K562 (cell line): ENCODE data around the gene GPC2. TPM values are rescaled to one million over a fixed set of nuclear protein-coding genes. Genes with fewer than 3 reads are reported as not detected.

ENCODE experiments used
- ATAC-seq: fragments of 200-7000 bp; cut with Tn5 transposase; 3 replicates; pipeline ENCODE4 v1.9.1; 2020; ENCODE audit warnings: moderate library complexity
- BruUV-seq: library from RNA; stranded (reverse); fragments of 400-500 nt; replicated peaks from 2 replicates; lab custom pipeline; 2021; lab: Mats Ljungman, UMichigan
- CTCF ChIA-PET: fragments of 300-600 bp; formaldehyde crosslinking; extraction: SDS; loops from one replicate; lab custom pipeline; 2021; ENCODE audit warnings: low intra/inter-chr PET ratio; lab: Yijun Ruan, JAX
- POLR2A ChIA-PET: fragments of 300-600, 350-650 bp; sonication (Branson Sonifier 250); formaldehyde crosslinking; extraction: SDS; loops from one replicate; lab custom pipeline; 2021; ENCODE audit warnings: antibody characterized with exemption, inconsistent platforms; lab: Yijun Ruan, JAX
- DNase-seq, 4 experiments: peaks; one replicate each; pipeline versions ENCODE4 v3.0.0 to v3.0.0-alpha.2; 2011 to 2018; ENCODE audit warnings: low spot score in 3 of 4, mixed read lengths in 3 of 4; ENCODE audit errors: extremely low read depth in 1 of 4
- FAIRE-seq: peaks from 2 replicates; lab custom pipeline; 2011; peaks lifted over from hg19 to GRCh38; lab: Jason Lieb, UNC
- H2AFZ ChIP-seq: 2 replicates; pipeline ENCODE4 v1.6.0; 2011; ENCODE audit warnings: low read depth, low read length, control low read depth, inconsistent platforms
- H3K27ac ChIP-seq: fragments of 200-600 bp; 3 replicates; pipeline ENCODE4 v1.8.0; 2011; ENCODE audit warnings: low read depth, mild to moderate bottlenecking, control low read depth, inconsistent platforms, low read length, moderate library complexity, mixed read lengths; ENCODE audit errors: extremely low read depth
- H3K27me3 ChIP-seq, 2 experiments: fragments of 300-600 bp in 1 of 2; 2 replicates in 1 of 2; 3 replicates in 1 of 2; pipeline versions ENCODE4 v1.6.0 to v1.8.0; 2011; ENCODE audit warnings: inconsistent platforms in 2 of 2, low read length in 2 of 2, mild to moderate bottlenecking in 1 of 2, mixed read lengths in 1 of 2, moderate library complexity in 1 of 2; ENCODE audit not compliant: control insufficient read depth in 2 of 2, insufficient read depth in 2 of 2
- H3K36me3 ChIP-seq: fragments of 300-600 bp; 3 replicates; pipeline ENCODE4 v1.8.0; 2011; ENCODE audit warnings: mild to moderate bottlenecking, low read length, inconsistent platforms; ENCODE audit not compliant: control insufficient read depth, insufficient read depth
- H3K4me1 ChIP-seq, 2 experiments: fragments of 200-600 bp in 1 of 2; replicated peaks in 1 of 2; 2 replicates in 1 of 2; 3 replicates in 1 of 2; pipeline versions ENCODE4 v1.5.1 to v1.8.0; 2011; ENCODE audit warnings: inconsistent platforms in 2 of 2, low read length in 2 of 2, mild to moderate bottlenecking in 1 of 2, mixed read lengths in 1 of 2, moderate library complexity in 1 of 2; ENCODE audit not compliant: control insufficient read depth in 2 of 2, insufficient read depth in 2 of 2
- H3K4me2 ChIP-seq: 2 replicates; pipeline ENCODE4 v1.6.1; 2011; ENCODE audit warnings: low read length, control low read depth, inconsistent platforms, mixed read lengths; ENCODE audit not compliant: insufficient read depth
- H3K4me3 ChIP-seq: fragments of 200-600 bp; sonication (generic), shearing (Covaris generic); 2 replicates; pipeline ENCODE4 v1.5.1; 2016; ENCODE audit warnings: control low read depth, inconsistent platforms
- H3K79me2 ChIP-seq: fragments of 200-600 bp; 3 replicates; pipeline ENCODE4 v1.8.0; 2011; ENCODE audit warnings: low read length, inconsistent platforms; ENCODE audit not compliant: control insufficient read depth, insufficient read depth
- H3K9ac ChIP-seq, 2 experiments: 2 replicates each; pipeline versions ENCODE4 v1.6.0 to v1.6.1; 2011; ENCODE audit warnings: low read depth in 2 of 2, low read length in 2 of 2, control low read depth in 1 of 2, inconsistent platforms in 1 of 2, mild to moderate bottlenecking in 1 of 2, mixed read lengths in 1 of 2; ENCODE audit not compliant: insufficient read depth in 1 of 2
- H3K9me1 ChIP-seq: one replicate; pipeline ENCODE4 v1.6.0; 2011; ENCODE audit warnings: inconsistent platforms, mild to moderate bottlenecking, low read length, moderate library complexity; ENCODE audit not compliant: control insufficient read depth, insufficient read depth
- H3K9me3 ChIP-seq: replicated peaks from 2 replicates; pipeline ENCODE4 v1.5.1; 2011; ENCODE audit warnings: low read depth, low read length, inconsistent platforms; ENCODE audit not compliant: control insufficient read depth, insufficient read depth
- H4K20me1 ChIP-seq: replicated peaks from 2 replicates; pipeline ENCODE4 v1.6.1; 2011; ENCODE audit warnings: low read length, inconsistent platforms, mixed read lengths; ENCODE audit not compliant: control insufficient read depth, insufficient read depth
- CBFB ChIP-seq: sonication (generic); formaldehyde crosslinking; IDR thresholded peaks from 2 replicates; pipeline ENCODE4 v1.4.0; 2020; ENCODE audit warnings: mild to moderate bottlenecking, missing genetic modification reagents
- CEBPB ChIP-seq: fragments of 450-650 bp; IDR thresholded peaks from 2 replicates; pipeline ENCODE4 v1.6.1; 2016; ENCODE audit warnings: missing genetic modification characterization, missing compliant biosample characterization
- DMBX1 ChIP-seq: fragments of 250-450 bp; sonication (Bioruptor Pico); IDR thresholded peaks from 2 replicates; pipeline ENCODE4 v1.8.0; 2022; ENCODE audit warnings: inconsistent platforms, mild to moderate bottlenecking, moderate library complexity, borderline replicate concordance
- EGR1 ChIP-seq: fragments of 450-650 bp; conservative IDR thresholded peaks from 2 replicates; pipeline ENCODE4 v1.6.1; 2017; ENCODE audit warnings: mild to moderate bottlenecking
- ETV1 ChIP-seq: fragments of 450-650 bp; conservative IDR thresholded peaks from 2 replicates; pipeline ENCODE4 v1.6.1; 2016; ENCODE audit warnings: missing genetic modification characterization, control low read depth, low read depth, missing compliant biosample characterization
- KLF6 ChIP-seq: fragments of 250-450 bp; sonication (Bioruptor Pico); IDR thresholded peaks from 2 replicates; pipeline ENCODE4 v1.4.0; 2020; ENCODE audit warnings: mild to moderate bottlenecking, moderate library complexity, borderline replicate concordance
- MYC ChIP-seq, 2 experiments: fragments of 250-450 bp in 1 of 2; sonication (Bioruptor Pico) in 1 of 2; IDR thresholded peaks; 2 replicates each; pipeline versions ENCODE4 v1.5.1 to v1.6.1; 2012 to 2021; ENCODE audit warnings: low read depth in 2 of 2, borderline replicate concordance in 1 of 2, improper control_type of control experiment in 1 of 2, low read length in 1 of 2, mild to moderate bottlenecking in 1 of 2, moderate library complexity in 1 of 2
- OTX1 ChIP-seq: fragments of 450-650 bp; formaldehyde crosslinking; IDR thresholded peaks from 2 replicates; pipeline ENCODE4 v1.4.0; 2022; ENCODE audit warnings: mild to moderate bottlenecking
- RBM14 ChIP-seq: fragments of 200-400 bp; formaldehyde crosslinking; IDR thresholded peaks from 2 replicates; pipeline ENCODE4 v1.6.1; 2018; ENCODE audit warnings: low read depth, mild to moderate bottlenecking, low read length, moderate library complexity, borderline replicate concordance; ENCODE audit not compliant: insufficient read depth
- TFE3 ChIP-seq: fragments of 450-650 bp; formaldehyde crosslinking; IDR thresholded peaks from 2 replicates; pipeline ENCODE4 v1.4.0; 2020; ENCODE audit warnings: mild to moderate bottlenecking, mixed read lengths
- TSC22D4 ChIP-seq: fragments of 450-650 bp; IDR thresholded peaks from 2 replicates; pipeline ENCODE4 v1.6.1; 2016; ENCODE audit warnings: missing genetic modification characterization, missing biosample characterization, control low read depth
- ZNF41 ChIP-seq: fragments of 250-450 bp; sonication (Bioruptor Pico); conservative IDR thresholded peaks from 2 replicates; pipeline ENCODE4 v1.4.0; 2020; ENCODE audit warnings: mild to moderate bottlenecking
- ZNF695 ChIP-seq: fragments of 450-650 bp; formaldehyde crosslinking; IDR thresholded peaks from 2 replicates; pipeline ENCODE4 v1.4.0; 2020; ENCODE audit warnings: mild to moderate bottlenecking, moderate library complexity
- ZNF740 ChIP-seq, 3 experiments: fragments of 200-800 bp in 1 of 3; sonication (Bioruptor generic) in 1 of 3; sonication (generic) in 1 of 3; formaldehyde crosslinking in 1 of 3; IDR thresholded peaks; 2 replicates each; pipeline versions ENCODE4 v1.6.1 to v1.8.0; 2016 to 2022; ENCODE audit warnings: mild to moderate bottlenecking in 2 of 3, missing compliant biosample characterization in 2 of 3, missing genetic modification characterization in 2 of 3, missing genetic modification reagents in 1 of 3
- WGBS: fragments of 100-300 bp; shearing (Covaris generic); methylation state at CpG from one replicate; pipeline ENCODE4 v1.1.6; 2016; ENCODE audit warnings: low coverage, mixed read lengths; ENCODE audit not compliant: insufficient coverage; ENCODE audit errors: missing lambda C conversion rate; 5-methylcytosine and 5-hydroxymethylcytosine counted together
- in situ Hi-C: fragments of 300-500 bp; cut with MboI; formaldehyde crosslinking; loops from 4 replicates; pipeline ENCODE4 v1.15.0; 2018; ENCODE audit warnings: inconsistent platforms, mixed read lengths
- intact Hi-C: fragments of 100-400 bp; cut with micrococcal nuclease; formaldehyde crosslinking; loops from 2 replicates; pipeline ENCODE4 v1.14.2; 2022
- polyA plus RNA-seq, 8 experiments: library from polyadenylated mRNA; depleted of rRNA in 4 of 8; stranded (reverse) in 5 of 8; unstranded in 3 of 8; fragments of >200 nt; fragmentation: Nextera tagmentation in 2 of 8; fragmentation: Illumina TruSeq in 1 of 8; extraction: Ambion mirVana in 2 of 8; extraction: Trizol in 1 of 8; gene quantifications; 2 replicates each; pipeline versions ENCODE4 v1.2.1 to v1.2.3, GENCODE V29; 2011 to 2014; ENCODE audit warnings: inconsistent platforms in 1 of 8, missing spikeins in 1 of 8
- total RNA-seq, 7 experiments: library from RNA; depleted of rRNA in 6 of 7; stranded (reverse); fragments of >200 nt in 6 of 7; fragmentation: Illumina TruSeq in 2 of 7; extraction: Trizol in 2 of 7; gene quantifications; 2 replicates each; pipeline versions ENCODE4 v1.2.1 to v1.2.3, GENCODE V29; 2011 to 2021; ENCODE audit warnings: low replicate concordance in 1 of 7
- TF ChIP-seq, protein P1 (sequence below): sonication (generic); formaldehyde crosslinking; IDR thresholded peaks from 2 replicates; pipeline ENCODE4 v1.8.0; 2022; ENCODE audit warnings: missing genetic modification reagents, mild to moderate bottlenecking, borderline replicate concordance

Gene GPC2
- total and polyA plus RNA-seq, 9 of the 15 experiments (the other 6 are each of a cell fraction or from before 2014, with no cell fraction given), result 0.06 to 7.7 (median 1.4) TPM; not detected in 1

- TF ChIP-seq ZNF740 (CRISPR knock-in tag; IDR thresholded peaks at IDR 0.05), result peak; percentile 73; the same call in 1 of the 2 replicates
- TF ChIP-seq ZNF740 (tag; IDR thresholded peaks at IDR 0.05), result peak in 1 of 2 experiments; percentile 67; a peak in 1 of 4 replicates
- TF ChIP-seq ETV1, result peak; percentile 95
- no peak for TF ChIP-seq RBM14
- TF ChIP-seq, protein P1, sequence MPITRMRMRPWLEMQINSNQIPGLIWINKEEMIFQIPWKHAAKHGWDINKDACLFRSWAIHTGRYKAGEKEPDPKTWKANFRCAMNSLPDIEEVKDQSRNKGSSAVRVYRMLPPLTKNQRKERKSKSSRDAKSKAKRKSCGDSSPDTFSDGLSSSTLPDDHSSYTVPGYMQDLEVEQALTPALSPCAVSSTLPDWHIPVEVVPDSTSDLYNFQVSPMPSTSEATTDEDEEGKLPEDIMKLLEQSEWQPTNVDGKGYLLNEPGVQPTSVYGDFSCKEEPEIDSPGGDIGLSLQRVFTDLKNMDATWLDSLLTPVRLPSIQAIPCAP, result no peak
- no peak for TF ChIP-seq TSC22D4 (tag)
- TF ChIP-seq EGR1, result peak; percentile 30
- TF ChIP-seq, all 486 proteins: peak for 142
Observed at GRCh38 chr7:100148559-100149328, 28.4 kb downstream of the GPC2 start, which contains the start of gene LAMTOR4 (continued).

- H2AFZ ChIP-seq, result peak overlapping the region; percentile 98
- DNase-seq (no peak), FAIRE-seq (no peak), ATAC-seq (no peak)
- H3K4me1 ChIP-seq, result peaks cover 14 to 32% of the 10 kb centered on the region in 2 experiments; a peak in 4 of 5 replicates
- intact Hi-C loops (loop anchor here (1.0 kb wide), 1 partner anchor 42 kb away; no protein-coding TSS in a partner anchor), in situ Hi-C loops (no loop called here)
- no peaks in the 10 kb centered on the region for H3K9me3 ChIP-seq
- no peaks in the 10 kb centered on the region for H3K27me3 ChIP-seq
- BruUV-seq, result no TSS peak
- H3K36me3 ChIP-seq, result peaks cover 25% of the 10 kb centered on the region; the same call in 2 of the 3 replicates
- peak overlapping the region; percentile 40 to 90 for H3K9ac ChIP-seq
- WGBS, result 15% methylated on average over 14 of the region's 14 CpGs
- H3K4me2 ChIP-seq, result peak overlapping the region; percentile 95
- no peaks in the 10 kb centered on the region for H3K9me1 ChIP-seq
- H3K27ac ChIP-seq, result peak overlapping the region; percentile 61; the same call in 2 of the 3 replicates
- H3K79me2 ChIP-seq, result peaks cover 18% of the 10 kb centered on the region
- H3K4me3 ChIP-seq, result peak overlapping the region; percentile 26
- ChIA-PET CTCF (interaction anchor here (0.6 kb wide), 1 partner anchor 11 kb away, joined by 5 read pairs; the partner anchor contains the start of gene TRAPPC14), POLR2A (interaction anchor here (0.6 to 1.6 kb wide), 13 partner anchors 8 to 66 kb away, joined by 3 to 13 read pairs (median 4); partner anchors contain the start of genes AP4M1, COPS6 and MCM7)
- H4K20me1 ChIP-seq, result no peaks in the 10 kb centered on the region
- peak; percentile 45 for TF ChIP-seq CBFB (CRISPR knock-in tag)
- no peak for TF ChIP-seq TFE3 (CRISPR knock-in tag)
- no peak for TF ChIP-seq OTX1 (CRISPR knock-in tag)
- TF ChIP-seq ZNF41 (CRISPR knock-in tag), result 0 out of 2 replicates have a peak, but pooled peaks have one; percentile 55
- no peak for TF ChIP-seq ZNF695 (CRISPR knock-in tag)
- TF ChIP-seq MYC (IDR thresholded peaks at IDR 0.05; ENCODE audit: low read depth, low read length), result no peak
- peak; percentile 52; the same call in 1 of the 2 replicates for TF ChIP-seq MYC (CRISPR knock-in tag; IDR thresholded peaks at IDR 0.05; ENCODE audit: borderline replicate concordance, low read depth)
- 0 out of 2 replicates have a peak, but pooled peaks have one; percentile 39 for TF ChIP-seq KLF6 (CRISPR knock-in tag)
- TF ChIP-seq DMBX1, result 0 out of 2 replicates have a peak, but pooled peaks have one; percentile 26
- no peak for TF ChIP-seq CEBPB
Observed at GRCh38 chr7:100148225-100148558, 29.0 kb downstream of the GPC2 start.
